SK-N-SH (cell line): ENCODE measurements around the gene TMED8.

Experiments used
- EP300 ChIP-seq, 2 experiments: IDR thresholded peaks; 2 replicates each; pipeline versions ENCODE4 v1.4.0 to v1.6.1; 2012; ENCODE audit warnings: borderline replicate concordance in 1 of 2, low read depth in 1 of 2, low read length in 1 of 2
- FOSL2 ChIP-seq: IDR thresholded peaks from 2 replicates; pipeline ENCODE4 v1.4.0; 2012; ENCODE audit warnings: low read depth, mild to moderate bottlenecking, moderate library complexity, borderline replicate concordance
- FOXJ3 ChIP-seq: sonication (generic); formaldehyde crosslinking; IDR thresholded peaks from 2 replicates; pipeline ENCODE4 v1.5.1; 2020; ENCODE audit warnings: mild to moderate bottlenecking, missing genetic modification reagents
- POLR2AphosphoS5 ChIP-seq: IDR thresholded peaks from 2 replicates; pipeline ENCODE4 v1.6.1; 2012; ENCODE audit warnings: low read depth, low read length
- SMC3 ChIP-seq: IDR thresholded peaks from 2 replicates; pipeline ENCODE4 v1.6.1; 2012; ENCODE audit warnings: low read depth, low read length, improper control_type of control experiment
- TAF1 ChIP-seq: IDR thresholded peaks from 2 replicates; pipeline ENCODE4 v1.6.1; 2012; ENCODE audit warnings: low read depth, mild to moderate bottlenecking, low read length, moderate library complexity, borderline replicate concordance
- YY1 ChIP-seq: IDR thresholded peaks from 2 replicates; pipeline ENCODE4 v1.4.0; 2012; ENCODE audit warnings: low read depth, mild to moderate bottlenecking
- TF ChIP-seq, protein P1 (sequence below): fragments of 200-600 bp; sonication (generic); IDR thresholded peaks from 2 replicates; pipeline ENCODE4 v1.6.1; 2017; ENCODE audit warnings: antibody characterized with exemption, mild to moderate bottlenecking, moderate library complexity

DNA sequence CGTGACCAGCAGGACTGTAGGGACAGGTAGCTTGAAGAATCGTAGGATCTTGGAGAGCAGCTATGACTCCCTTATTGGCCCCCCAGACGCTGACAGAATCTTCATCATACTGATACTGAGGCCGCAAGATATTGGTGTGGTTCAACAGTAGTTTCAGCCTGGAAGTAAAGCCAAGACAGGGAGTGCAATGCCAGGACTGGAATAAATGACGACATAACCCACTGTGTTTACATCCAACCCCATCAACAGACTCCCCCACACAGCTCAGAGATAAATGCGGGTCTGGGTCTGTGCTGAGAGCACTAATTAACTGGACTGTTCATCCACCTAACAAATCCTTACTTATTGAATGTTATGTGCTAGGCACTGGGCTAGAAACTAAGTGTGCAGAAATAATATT, 29.8 kb upstream of the TMED8 start:
- TF ChIP-seq, protein P1, sequence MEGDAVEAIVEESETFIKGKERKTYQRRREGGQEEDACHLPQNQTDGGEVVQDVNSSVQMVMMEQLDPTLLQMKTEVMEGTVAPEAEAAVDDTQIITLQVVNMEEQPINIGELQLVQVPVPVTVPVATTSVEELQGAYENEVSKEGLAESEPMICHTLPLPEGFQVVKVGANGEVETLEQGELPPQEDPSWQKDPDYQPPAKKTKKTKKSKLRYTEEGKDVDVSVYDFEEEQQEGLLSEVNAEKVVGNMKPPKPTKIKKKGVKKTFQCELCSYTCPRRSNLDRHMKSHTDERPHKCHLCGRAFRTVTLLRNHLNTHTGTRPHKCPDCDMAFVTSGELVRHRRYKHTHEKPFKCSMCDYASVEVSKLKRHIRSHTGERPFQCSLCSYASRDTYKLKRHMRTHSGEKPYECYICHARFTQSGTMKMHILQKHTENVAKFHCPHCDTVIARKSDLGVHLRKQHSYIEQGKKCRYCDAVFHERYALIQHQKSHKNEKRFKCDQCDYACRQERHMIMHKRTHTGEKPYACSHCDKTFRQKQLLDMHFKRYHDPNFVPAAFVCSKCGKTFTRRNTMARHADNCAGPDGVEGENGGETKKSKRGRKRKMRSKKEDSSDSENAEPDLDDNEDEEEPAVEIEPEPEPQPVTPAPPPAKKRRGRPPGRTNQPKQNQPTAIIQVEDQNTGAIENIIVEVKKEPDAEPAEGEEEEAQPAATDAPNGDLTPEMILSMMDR = no peak
- no peak for TF ChIP-seq SMC3
- TF ChIP-seq YY1 = no peak
- TF ChIP-seq EP300 (IDR thresholded peaks at IDR 0.05; ENCODE audit: borderline replicate concordance in 1 of 2, low read depth in 1 of 2, low read length in 1 of 2) = no peak
- TF ChIP-seq TAF1 = no peak
- TF ChIP-seq FOSL2 = no peak
- TF ChIP-seq FOXJ3 (CRISPR knock-in tag) = no peak
- TF ChIP-seq POLR2AphosphoS5 = no peak
